Measurements from ENCODE around the gene ARHGAP15.

GRCh38 chr2:143410082-143410897 is 281.1 kb downstream of the ARHGAP15 start:
- TF ChIP-seq CTCF (conservative IDR thresholded peaks at IDR 0.05; ENCODE audit: low read length) (no peak), EZH2phosphoT487 (IDR thresholded peaks at IDR 0.05; ENCODE audit: borderline replicate concordance, low read depth, low read length) (no peak)

Data from OCI-LY7 (cell line).